ENCODE measurements around the gene ALK.

GRCh38 chr2:29182920-29183319 lies 738.5 kb downstream of the ALK start:
- TF ChIP-seq CTCF (IDR thresholded peaks at IDR 0.05) = no peak
- no peak for TF ChIP-seq POLR2A (IDR thresholded peaks at IDR 0.05)
